Pancreas (tissue), 10 donors: ENCODE measurements around the gene ETS1. TPM values are rescaled to one million over a fixed set of nuclear protein-coding genes. Genes with fewer than 3 reads are reported as not detected.
A peak's percentile ranks its signal among the peaks of the same experiment; 100 is the strongest.

ENCODE experiments used
- ATAC-seq, 4 donors: fragments of 200-7000 bp; cut with Tn5 transposase; one replicate each; pipeline versions ENCODE4 v1.8.0 to v1.9.1; 2020; ENCODE audit warnings: mild to moderate bottlenecking in 4 of 4, moderate library complexity in 4 of 4
- DNase-seq, 6 donors: peaks; one replicate each; pipeline ENCODE4 v3.0.0-alpha.2; 2020
- FAIRE-seq: peaks from 2 replicates; lab custom pipeline; 2012; peaks lifted over from hg19 to GRCh38; lab: Jason Lieb, UNC
- H3K27ac ChIP-seq, 4 donors: fragments of 200-600 bp; sonication (generic); 1 replicate in 3 of 4; 2 replicates in 1 of 4; pipeline versions ENCODE4 v1.5.0 to v1.8.0; 2020
- H3K27me3 ChIP-seq, 4 donors: fragments of 200-600 bp; one replicate each; pipeline ENCODE4 v1.8.0; 2021
- H3K36me3 ChIP-seq, 3 donors: fragments of 200-600 bp; sonication (generic) in 1 of 3; one replicate each; pipeline versions ENCODE4 v1.5.0 to v1.8.0; 2020 to 2021
- H3K4me1 ChIP-seq, 3 donors: fragments of 200-600 bp; one replicate each; pipeline ENCODE4 v1.8.0; 2021
- H3K4me3 ChIP-seq, 4 donors: fragments of 200-600 bp; sonication (generic) in 2 of 4; one replicate each; pipeline versions ENCODE4 v1.5.0 to v1.8.0; 2020 to 2021
- H3K9me3 ChIP-seq, 4 donors: fragments of 200-600 bp; one replicate each; pipeline ENCODE4 v1.8.0; 2021
- CTCF ChIP-seq, 4 donors: fragments of 200-600 bp; sonication (generic) in 3 of 4; IDR thresholded peaks; one replicate each; pipeline versions ENCODE4 v1.5.0 to v1.8.0; 2021; ENCODE audit warnings: antibody characterized with exemption in 4 of 4
- WGBS, 2 donors: extraction: QIAGEN DNeasy Blood & Tissue Kit; methylation state at CpG; one replicate each; pipeline ENCODE4 v1.1.7; 2013; 5-methylcytosine and 5-hydroxymethylcytosine counted together
- intact Hi-C, 3 donors: fragments of 100-400 bp; cut with DNase I; formaldehyde crosslinking; loops; one replicate each; pipeline versions ENCODE4 v1.11.1 to v1.14.2; 2022
- polyA plus RNA-seq, 2 donors: library from polyadenylated mRNA; stranded (reverse); fragments of 200-250 nt; gene quantifications; one replicate each; pipeline ENCODE4 v1.2.3, GENCODE V29; 2013
- total RNA-seq, 6 donors: library from RNA; stranded (reverse); fragmentation: NEBNext Ultra II Directional in 4 of 6; extraction: Animal tissue kit (Norgen Biotek cat#: 25700) in 4 of 6; gene quantifications; one replicate each; pipeline versions ENCODE4 v1.2.1 to v1.2.4, GENCODE V29; 2021 to 2023
- donor health status: healthy with polysubstance abuse.
- donor health status: DM: no; HTN: no; CAD: no; lungs with moderate emphysema.
- donor health status: DM: no; HTN: no; CAD: no.
- donor health status: control.
- donor health status: control.
- donor health status: Bipolar disorder and iron deficiency.
- donor health status: DM: yes; HTN: yes; CAD: no.
- donor health status: DM: no; HTN: no; CAD: no.
- donor health status: DM: no; HTN: no; CAD: no.
- donor health status: DM: yes; HTN: yes; CAD: no.

ETS1 gene
- total and polyA plus RNA-seq, 8 donors: 5.4 to 26.6 (median 13.0) TPM

GRCh38 chr11:128503245-128503991 lies 83.9 kb downstream of the ETS1 start:
- DNase-seq (no peak), ATAC-seq (no peak), FAIRE-seq (no peak)
- Histone ChIP-seq H3K4me1 (peaks cover 7 to 26% (median 8%) of the 10 kb centered on the region in 3 donors), H3K27ac (no peak overlapping the region), H3K27me3 (no peaks in the 10 kb centered on the region), H3K4me3 (no peak overlapping the region), H3K36me3 (no peaks in the 10 kb centered on the region), H3K9me3 (no peaks in the 10 kb centered on the region)
- intact Hi-C loops: no loop called here
- TF ChIP-seq CTCF (IDR thresholded peaks at IDR 0.05): no peak
- WGBS, 2 donors: 82 to 86% methylated on average over 8 of the region's 8 CpGs

GRCh38 chr11:128502726-128503125 lies 84.6 kb downstream of the ETS1 start:
- FAIRE-seq: no peak
- no peaks in the 10 kb centered on the region for H3K9me3 ChIP-seq
- peaks cover 3 to 20% (median 3%) of the 10 kb centered on the region in 3 donors for H3K4me1 ChIP-seq
- TF ChIP-seq CTCF (IDR thresholded peaks at IDR 0.05): no peak
- H3K27me3 ChIP-seq: no peaks in the 10 kb centered on the region
- 77 to 80% methylated on average over 4 of the region's 4 CpGs for WGBS, 2 donors
- ATAC-seq: no peak
- H3K27ac ChIP-seq: no peak overlapping the region
- intact Hi-C loops: no loop called here
- no peak overlapping the region for H3K4me3 ChIP-seq
- no peaks in the 10 kb centered on the region for H3K36me3 ChIP-seq
- DNase-seq: no peak

GRCh38 chr11:128501632-128502549 lies 85.5 kb downstream of the ETS1 start:
- H3K27ac ChIP-seq: peak overlapping the region in 1 of 4 donors; percentile 11
- no peaks in the 10 kb centered on the region for H3K9me3 ChIP-seq
- DNase-seq (peak in 2 of 6 donors; percentile 40 to 54), FAIRE-seq (no peak), ATAC-seq (peak; percentile 65 to 71 (median 68))
- no peak overlapping the region for H3K4me3 ChIP-seq
- intact Hi-C loops: no loop called here
- TF ChIP-seq CTCF (IDR thresholded peaks at IDR 0.05): no peak
- H3K27me3 ChIP-seq: no peaks in the 10 kb centered on the region
- WGBS, 2 donors: 52% methylated on average over 5 of the region's 5 CpGs
- H3K4me1 ChIP-seq: peaks cover 1 to 16% (median 5%) of the 10 kb centered on the region in 3 donors
- H3K36me3 ChIP-seq: no peaks in the 10 kb centered on the region

GRCh38 chr11:128501008-128501407 lies 86.3 kb downstream of the ETS1 start:
- intact Hi-C loops: no loop called here

More at GRCh38 chr11:128501008-128501407, 86.3 kb downstream of the ETS1 start:
- TF ChIP-seq CTCF (IDR thresholded peaks at IDR 0.05): no peak
- DNase-seq (no peak), FAIRE-seq (no peak), ATAC-seq (no peak)
- Histone ChIP-seq H3K4me1 (peaks cover 10 to 25% (median 14%) of the 10 kb centered on the region in 3 donors), H3K27me3 (no peaks in the 10 kb centered on the region), H3K27ac (no peak overlapping the region), H3K4me3 (no peak overlapping the region), H3K36me3 (no peaks in the 10 kb centered on the region), H3K9me3 (no peaks in the 10 kb centered on the region)
- 66 to 75% methylated on average over 4 of the region's 4 CpGs for WGBS, 2 donors
